HG03103 (cell line): Measurements from ENCODE around the gene OR5T2.
"Not testable (repeated sequence)": the region's sequence is repeated elsewhere in the genome, so short reads cannot be mapped to it uniquely, and the experiment has no call there.

Source experiments
- ATAC-seq: cut with Tn5 transposase; IDR thresholded peaks from one replicate; pipeline ENCODE4 v1.9.1; 2021; ENCODE audit warnings: low read depth; ENCODE audit not compliant: unreplicated experiment

Gene OR5T2

DNA sequence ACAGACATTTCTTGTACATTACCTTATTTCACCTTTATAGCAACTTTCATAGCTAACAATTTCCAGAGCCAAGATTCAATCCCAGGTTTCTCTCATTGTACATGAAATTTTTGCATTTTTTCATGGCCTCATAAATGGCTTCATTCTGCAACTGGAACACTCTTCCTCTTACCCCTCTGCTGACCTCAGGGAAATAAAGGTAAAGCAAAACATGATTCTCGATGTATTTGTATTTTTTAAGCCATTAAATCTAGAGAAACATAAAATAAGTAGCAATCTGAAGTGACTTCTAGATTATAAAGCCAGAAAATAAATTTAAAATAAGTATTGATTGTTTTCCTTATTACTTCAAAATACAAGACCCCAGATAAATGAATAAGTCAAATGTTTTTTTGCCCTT, at the start of gene OR5T2:
TSS of gene OR5T2 (minus strand) at position 101 of the 400 bp plus-strand sequence. CDS start 1,193 bp downstream, outside the sequence.
- no peak for ATAC-seq

DNA sequence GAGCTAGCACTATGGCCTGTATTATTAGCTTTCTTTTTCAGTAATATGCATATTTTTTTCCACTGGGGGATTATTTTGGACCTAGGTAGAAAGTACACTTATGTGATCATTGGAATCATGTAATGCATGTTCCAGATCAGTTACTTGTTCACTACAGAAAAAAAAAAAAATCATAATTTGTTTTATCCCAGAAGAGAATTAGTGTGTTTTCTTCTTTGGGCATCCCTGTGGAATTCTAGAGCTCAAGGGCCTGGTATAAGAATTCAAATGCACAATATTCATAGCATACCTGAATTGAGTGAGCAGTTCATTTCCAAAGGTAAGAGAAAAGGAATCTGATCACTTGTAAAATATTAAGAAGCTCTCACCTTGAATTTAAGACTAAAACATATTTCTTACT, 39.8 kb upstream of the OR5T2 start, which contains the start of gene OR5T1:
TSS of gene OR5T1 (plus strand) at position 301 of the 400 bp plus-strand sequence. CDS start 1,485 bp downstream, outside the sequence.
- no peak for ATAC-seq

DNA sequence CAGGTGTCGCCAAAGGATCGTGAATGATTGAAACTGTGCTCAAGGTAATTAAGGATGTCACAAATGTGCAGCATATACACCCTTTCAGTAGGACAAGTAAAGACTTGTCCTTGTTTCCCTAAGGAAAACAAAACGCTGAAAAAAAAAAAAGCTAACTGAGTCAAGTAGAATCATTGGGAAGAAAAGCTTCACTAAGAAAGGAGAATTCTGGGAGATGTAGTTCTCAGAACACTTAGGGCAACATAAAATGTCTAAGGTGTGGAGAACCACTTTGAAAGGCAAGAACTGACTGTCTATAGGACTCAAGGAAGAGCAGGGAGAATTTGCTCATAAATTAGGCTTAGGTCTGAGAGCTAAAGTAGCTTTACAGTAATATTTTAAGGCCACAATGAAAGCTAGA, 37.0 kb upstream of the OR5T2 start:
- no peak for ATAC-seq

DNA sequence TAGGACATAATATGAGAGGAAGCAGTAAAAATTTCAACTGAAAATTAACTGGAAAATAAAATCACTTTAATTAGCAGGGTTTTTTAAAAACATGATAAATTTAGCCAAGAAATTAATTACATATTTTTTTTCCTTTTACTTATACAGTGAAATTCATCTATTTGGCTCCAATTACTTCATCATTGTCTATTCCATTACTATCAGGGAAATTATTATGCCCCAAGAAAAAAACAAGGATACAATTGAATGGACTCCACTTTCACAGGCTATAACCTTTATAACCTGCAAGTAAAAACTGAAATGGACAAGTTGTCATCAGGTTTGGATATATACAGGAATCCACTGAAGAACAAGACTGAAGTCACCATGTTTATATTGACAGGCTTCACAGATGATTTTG, 17.9 kb upstream of the OR5T2 start, which contains the start of gene OR5T3:
TSS of gene OR5T3 (plus strand) at position 301 of the 400 bp plus-strand sequence. CDS start at position 301, 0 bp downstream.
- no peak for ATAC-seq

DNA sequence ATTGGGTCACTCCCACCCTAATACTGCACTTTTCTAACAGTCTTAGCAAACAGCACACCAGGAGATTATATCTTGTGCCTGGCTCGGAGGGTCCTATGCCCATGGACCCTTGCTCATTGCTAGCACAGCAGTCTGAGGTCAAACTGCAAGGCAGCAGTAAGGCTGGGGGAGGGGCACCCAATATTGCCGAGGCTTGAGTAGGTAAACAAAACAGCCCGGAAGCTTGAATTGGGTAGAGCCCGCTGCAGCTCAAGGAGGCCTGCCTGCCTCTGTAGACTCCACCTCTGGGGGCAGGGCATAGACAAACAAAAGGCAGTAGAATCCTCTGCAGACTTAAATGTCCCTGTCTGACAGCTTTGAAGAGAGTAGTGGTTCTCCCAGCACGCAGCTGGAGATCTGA, 14.3 kb downstream of the OR5T2 start:
- not testable (repeated sequence) for ATAC-seq

DNA sequence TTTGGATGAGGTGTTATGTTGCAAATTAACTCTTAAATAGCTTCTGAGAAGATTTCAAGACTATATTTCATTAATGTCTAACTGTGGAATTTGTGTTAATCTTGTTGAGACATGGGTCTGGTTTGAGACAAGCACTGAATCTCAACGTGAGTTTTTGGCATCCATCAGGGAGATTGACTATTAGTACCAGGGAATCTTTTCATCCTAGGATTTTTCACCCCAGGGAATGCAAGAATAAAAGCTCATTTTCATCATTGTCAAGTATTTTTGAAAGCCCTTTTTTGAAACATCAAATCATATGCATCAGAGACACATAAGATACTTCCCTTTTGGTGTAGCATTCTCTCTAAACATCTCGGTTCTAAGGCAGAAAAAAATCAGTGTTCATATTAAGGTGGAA, 19.5 kb downstream of the OR5T2 start:
- ATAC-seq: no peak

DNA sequence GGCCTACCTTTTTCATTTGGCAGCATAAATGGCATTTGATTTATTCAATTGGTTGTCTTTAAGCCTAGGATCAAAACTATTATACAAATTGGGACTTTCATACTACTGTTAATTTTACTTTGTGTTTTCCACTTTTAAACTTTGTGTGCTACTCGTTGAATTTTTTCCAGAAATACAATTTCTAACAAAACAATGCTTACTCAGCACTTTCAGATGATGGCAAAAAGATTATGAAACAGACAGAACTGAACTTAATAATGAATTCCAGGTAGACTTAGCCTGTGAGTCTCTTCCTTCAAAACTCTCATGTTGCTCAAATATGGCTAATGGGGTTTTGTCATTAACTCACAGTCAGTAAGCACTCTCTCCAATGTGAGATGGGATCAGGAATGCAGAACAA, 26.3 kb downstream of the OR5T2 start:
- no peak for ATAC-seq

DNA sequence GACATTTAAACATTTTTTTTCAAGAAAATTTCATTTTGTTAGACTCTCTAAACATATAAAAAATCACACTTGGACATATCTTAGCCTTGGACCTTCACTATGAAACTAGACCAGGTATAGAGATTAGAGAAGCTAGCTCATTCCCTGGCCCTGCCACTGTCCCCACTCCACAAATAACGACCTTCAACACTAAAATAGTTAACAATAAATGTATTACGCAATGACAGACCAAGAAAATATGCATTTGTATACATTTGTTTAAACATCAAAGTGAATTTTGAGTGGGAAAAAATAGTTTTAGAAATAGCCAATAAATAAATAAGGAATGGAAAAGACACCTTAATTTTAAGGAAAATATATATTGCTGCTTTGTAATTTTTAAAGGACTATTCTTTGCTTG, 36.7 kb downstream of the OR5T2 start:
- no peak for ATAC-seq

DNA sequence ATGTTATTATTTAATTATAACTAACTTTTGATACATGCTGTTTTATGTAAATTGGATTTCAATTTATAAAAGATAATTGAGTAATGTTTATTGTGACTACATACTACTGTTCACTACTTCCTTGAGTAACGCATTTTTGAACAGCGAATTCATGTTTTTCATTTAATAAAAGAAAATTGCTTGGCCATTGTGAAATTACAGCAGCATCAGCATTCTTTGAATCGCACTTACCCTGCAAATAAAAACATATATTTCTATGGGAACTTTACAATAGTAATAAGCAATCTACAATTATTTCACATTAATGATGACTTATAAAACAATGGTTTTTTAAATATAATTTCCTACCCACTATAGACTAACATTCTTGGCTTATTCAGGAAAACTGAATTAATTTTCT, 37.4 kb downstream of the OR5T2 start:
- no peak for ATAC-seq

DNA sequence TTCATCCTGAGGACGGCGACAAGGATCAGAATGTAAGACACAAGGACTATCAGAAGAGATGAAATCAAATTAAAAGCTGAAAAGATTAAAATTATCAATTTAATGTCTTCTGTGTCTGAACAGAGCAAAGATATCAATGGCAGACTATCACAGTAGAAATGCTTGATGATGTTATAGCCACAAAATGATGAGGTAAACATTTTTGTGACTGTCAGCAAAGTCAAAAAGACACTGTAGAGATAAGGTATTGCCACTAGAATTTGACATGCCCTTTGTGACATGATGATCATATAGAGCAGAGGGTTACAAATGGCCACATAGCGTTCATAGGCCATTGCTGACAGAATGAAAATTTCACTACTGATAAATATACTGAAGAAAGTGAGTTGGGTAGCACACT, 45.5 kb downstream of the OR5T2 start:
- no peak for ATAC-seq

DNA sequence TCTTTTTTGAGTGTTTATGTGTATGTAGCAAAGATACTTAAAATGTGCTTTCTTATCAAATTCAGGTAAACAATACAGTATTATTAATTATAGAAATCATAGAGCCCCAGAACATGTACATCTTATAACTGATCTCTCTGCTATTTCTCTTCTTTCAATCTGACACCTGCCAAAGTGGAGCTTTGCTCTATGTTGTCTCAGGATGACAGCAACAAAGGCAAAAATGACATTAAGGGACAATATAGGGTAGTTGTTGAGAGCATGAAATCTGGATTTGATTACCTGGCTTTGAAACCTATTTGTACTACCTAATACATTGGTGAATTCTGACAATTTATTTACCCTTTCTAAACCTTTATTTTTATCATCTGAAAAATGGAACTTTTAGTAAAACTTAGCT, 50.6 kb downstream of the OR5T2 start:
- ATAC-seq: no peak
